Measurements from ENCODE around the gene LEF1. TPM values are rescaled to one million over a fixed set of nuclear protein-coding genes. Genes with fewer than 3 reads are reported as not detected.

Gene LEF1
- total RNA-seq, 1 donor from 2014 or later: 55.0 TPM

- peaks cover 6% of the 10 kb centered on the region for H3K36me3 Mint-ChIP-seq (ENCODE audit: low read depth)
- no peak for DNase-seq (ENCODE audit: low read depth, low spot score)
- no peaks in the 10 kb centered on the region for H3K27me3 Mint-ChIP-seq (ENCODE audit: low read depth)
- peaks cover 3% of the 10 kb centered on the region for H3K4me1 Mint-ChIP-seq
- H3K4me3 Mint-ChIP-seq: no peak overlapping the region
- H3K27ac Mint-ChIP-seq (ENCODE audit: unreplicated experiment): no peak overlapping the region
- no peak for TF ChIP-seq CTCF (conservative IDR thresholded peaks at IDR 0.05)
- H3K9me3 Mint-ChIP-seq: no peaks in the 10 kb centered on the region
Measured at GRCh38 chr4:108087293-108087967, 81.3 kb downstream of the LEF1 start.

- H3K27ac Mint-ChIP-seq (ENCODE audit: unreplicated experiment): no peak overlapping the region
- H3K36me3 Mint-ChIP-seq (ENCODE audit: low read depth): peaks cover 7% of the 10 kb centered on the region
- TF ChIP-seq CTCF (conservative IDR thresholded peaks at IDR 0.05): no peak
- no peaks in the 10 kb centered on the region for H3K9me3 Mint-ChIP-seq
- no peaks in the 10 kb centered on the region for H3K4me1 Mint-ChIP-seq
- H3K4me3 Mint-ChIP-seq: no peak overlapping the region
- H3K27me3 Mint-ChIP-seq (ENCODE audit: low read depth): no peaks in the 10 kb centered on the region
- no peak for DNase-seq (ENCODE audit: low read depth, low spot score)
Measured at GRCh38 chr4:108081256-108081655, 87.5 kb downstream of the LEF1 start.

- no peak for TF ChIP-seq CTCF (conservative IDR thresholded peaks at IDR 0.05)
- Mint-ChIP-seq H3K27ac (ENCODE audit: unreplicated experiment) (no peak overlapping the region), H3K9me3 (no peaks in the 10 kb centered on the region), H3K27me3 (ENCODE audit: low read depth) (no peaks in the 10 kb centered on the region), H3K4me3 (no peak overlapping the region), H3K36me3 (ENCODE audit: low read depth) (peaks cover 7% of the 10 kb centered on the region), H3K4me1 (no peaks in the 10 kb centered on the region)
- DNase-seq (ENCODE audit: low read depth, low spot score): no peak
Measured at GRCh38 chr4:108080747-108081146, 88.0 kb downstream of the LEF1 start.

GRCh38 chr4:108078024-108078733 lies 90.6 kb downstream of the LEF1 start:
- no peak for DNase-seq (ENCODE audit: low read depth, low spot score)
- no peak overlapping the region for H3K27ac Mint-ChIP-seq (ENCODE audit: unreplicated experiment)
- no peaks in the 10 kb centered on the region for H3K9me3 Mint-ChIP-seq

GRCh38 chr4:108072300-108072699 lies 96.4 kb downstream of the LEF1 start:
- TF ChIP-seq CTCF (conservative IDR thresholded peaks at IDR 0.05): no peak
- DNase-seq (ENCODE audit: low read depth, low spot score): no peak
- Mint-ChIP-seq H3K9me3 (no peaks in the 10 kb centered on the region), H3K27me3 (ENCODE audit: low read depth) (no peaks in the 10 kb centered on the region), H3K27ac (ENCODE audit: unreplicated experiment) (no peak overlapping the region), H3K4me3 (no peak overlapping the region), H3K4me1 (peaks cover 8% of the 10 kb centered on the region), H3K36me3 (ENCODE audit: low read depth) (peaks cover 3% of the 10 kb centered on the region)

More at GRCh38 chr4:108078024-108078733, 90.6 kb downstream of the LEF1 start:
- no peaks in the 10 kb centered on the region for H3K4me1 Mint-ChIP-seq
- no peaks in the 10 kb centered on the region for H3K27me3 Mint-ChIP-seq (ENCODE audit: low read depth)
- no peak overlapping the region for H3K4me3 Mint-ChIP-seq
- no peak for TF ChIP-seq CTCF (conservative IDR thresholded peaks at IDR 0.05)
- H3K36me3 Mint-ChIP-seq (ENCODE audit: low read depth): peaks cover 7% of the 10 kb centered on the region

All from neural crest cell (in vitro differentiated cells).